KOPT-K1 (cell line): ENCODE data around the gene SLC2A2.

Experiments used
- H3K27ac ChIP-seq: fragments of 200-600 bp; sonication (generic); 2 replicates; pipeline ENCODE4 v1.5.1; 2016; ENCODE audit warnings: antibody characterized with exemption, mild to moderate bottlenecking, low read depth, low read length; ENCODE audit not compliant: poor library complexity, severe bottlenecking
- H3K36me3 ChIP-seq: fragments of 200-600 bp; sonication (generic); 2 replicates; pipeline ENCODE4 v1.5.1; 2017; ENCODE audit warnings: antibody characterized with exemption, mild to moderate bottlenecking, low read length, moderate library complexity; ENCODE audit not compliant: insufficient read depth
- H3K9me3 ChIP-seq: fragments of 200-600 bp; sonication (generic); 2 replicates; pipeline ENCODE4 v1.5.1; 2017; ENCODE audit warnings: antibody characterized with exemption, low read length, mild to moderate bottlenecking; ENCODE audit not compliant: insufficient read depth, poor library complexity, severe bottlenecking

SLC2A2 gene

DNA sequence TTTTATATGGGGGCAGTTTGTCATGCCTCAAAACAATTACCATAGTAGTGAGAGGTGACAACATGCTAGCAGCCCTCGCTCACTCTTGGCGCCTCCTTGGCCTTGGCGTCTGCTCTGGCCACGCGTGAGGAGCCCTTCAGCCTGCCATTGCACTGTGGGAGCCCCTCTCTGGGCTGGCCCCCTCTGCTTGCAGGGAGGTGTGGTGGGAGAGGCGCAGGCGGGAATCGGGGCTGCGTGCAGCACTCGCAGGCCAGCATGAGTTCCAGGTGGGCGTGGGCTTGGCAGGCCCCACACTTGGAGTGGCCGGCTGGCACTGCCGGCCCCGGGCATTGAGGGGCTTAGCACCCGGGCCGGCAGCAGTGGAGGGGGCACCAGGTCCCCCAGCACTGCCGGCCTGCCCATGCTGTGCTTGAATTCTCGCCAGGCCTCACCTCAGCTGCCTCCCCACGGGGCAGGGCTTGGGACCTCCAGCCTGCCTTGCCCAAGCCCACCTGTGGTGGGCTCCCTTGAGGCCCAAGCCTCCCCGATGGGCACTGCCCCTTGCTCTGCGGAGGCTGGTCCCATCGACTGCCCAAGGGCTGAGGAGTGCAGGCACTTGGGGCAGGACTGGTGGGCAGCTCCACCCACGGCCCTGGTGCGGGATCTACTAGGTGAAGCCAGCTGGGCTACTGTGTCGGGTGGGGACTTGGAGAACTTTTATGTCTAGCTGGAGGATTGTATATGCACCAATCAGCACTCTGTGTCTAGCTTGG, 79.3 kb downstream of the SLC2A2 start:
- Histone ChIP-seq H3K27ac (no peak overlapping the region), H3K9me3 (no peaks in the 10 kb centered on the region)

More for the DNA sequence above, 79.3 kb downstream of the SLC2A2 start:
- H3K36me3 ChIP-seq = no peaks in the 10 kb centered on the region
